Keratinocyte (primary cell): ENCODE data around the gene TMEM263. TPM values are rescaled to one million over a fixed set of nuclear protein-coding genes. Genes with fewer than 3 reads are reported as not detected.
A peak's percentile ranks its signal among the peaks of the same experiment; 100 is the strongest.

Experiments used
- DNase-seq: peaks from one replicate; pipeline ENCODE4 v3.0.0-alpha.2; 2011; ENCODE audit warnings: low read depth, missing footprints, low spot score
- FAIRE-seq: peaks from 2 replicates; lab custom pipeline; 2011; peaks lifted over from hg19 to GRCh38; lab: Jason Lieb, UNC
- H2AFZ ChIP-seq: 2 replicates; pipeline ENCODE4 v1.6.0; 2012; ENCODE audit warnings: low read length, control low read depth, inconsistent platforms; ENCODE audit not compliant: control insufficient read depth
- H3K27ac ChIP-seq: 2 replicates; pipeline ENCODE4 v1.5.1; 2011; ENCODE audit warnings: low read length; ENCODE audit not compliant: control insufficient read depth, insufficient read depth
- H3K27me3 ChIP-seq: 3 replicates; pipeline ENCODE4 v1.6.0; 2011; ENCODE audit warnings: low read length; ENCODE audit not compliant: control insufficient read depth, insufficient read depth; ENCODE audit errors: extremely low read depth
- H3K36me3 ChIP-seq, 2 experiments: 2 replicates in 1 of 2; 3 replicates in 1 of 2; pipeline ENCODE4 v1.5.1; 2011; ENCODE audit warnings: low read length in 2 of 2, mild to moderate bottlenecking in 1 of 2; ENCODE audit not compliant: control insufficient read depth in 2 of 2, insufficient read depth in 2 of 2; ENCODE audit errors: extremely low read depth in 1 of 2
- H3K4me1 ChIP-seq: 3 replicates; pipeline ENCODE4 v1.5.1; 2011; ENCODE audit warnings: low read length; ENCODE audit not compliant: control insufficient read depth, insufficient read depth; ENCODE audit errors: extremely low read depth
- H3K4me2 ChIP-seq: 3 replicates; pipeline ENCODE4 v1.6.0; 2011; ENCODE audit warnings: low read depth, low read length; ENCODE audit not compliant: control insufficient read depth, insufficient read depth; ENCODE audit errors: extremely low read depth
- H3K4me3 ChIP-seq, 3 experiments: fragments of 200-600 bp in 1 of 3; sonication (generic) in 1 of 3; 2 replicates in 2 of 3; 3 replicates in 1 of 3; pipeline ENCODE4 v1.5.1; 2011 to 2016; ENCODE audit warnings: low read length in 3 of 3, mild to moderate bottlenecking in 3 of 3, control low read depth in 2 of 3, inconsistent platforms in 1 of 3, low read depth in 1 of 3, mixed read lengths in 1 of 3, mixed run types in 1 of 3, moderate library complexity in 1 of 3; ENCODE audit not compliant: control insufficient read depth in 2 of 3, insufficient read depth in 2 of 3; ENCODE audit errors: extremely low read depth in 1 of 3
- H3K79me2 ChIP-seq: 2 replicates; pipeline ENCODE4 v1.6.0; 2012; ENCODE audit warnings: low read length; ENCODE audit not compliant: control insufficient read depth, insufficient read depth
- H3K9ac ChIP-seq: 3 replicates; pipeline ENCODE4 v1.6.0; 2011; ENCODE audit warnings: low read length; ENCODE audit not compliant: control insufficient read depth, insufficient read depth; ENCODE audit errors: extremely low read depth
- H3K9me1 ChIP-seq: 3 replicates; pipeline ENCODE4 v1.6.0; 2011; ENCODE audit warnings: low read length; ENCODE audit not compliant: control insufficient read depth, insufficient read depth; ENCODE audit errors: extremely low read depth
- H3K9me3 ChIP-seq: 2 replicates; pipeline ENCODE4 v1.5.1; 2012; ENCODE audit warnings: low read depth, low read length; ENCODE audit not compliant: control insufficient read depth
- H4K20me1 ChIP-seq: 3 replicates; pipeline ENCODE4 v1.6.0; 2011; ENCODE audit warnings: low read length; ENCODE audit not compliant: control insufficient read depth, insufficient read depth; ENCODE audit errors: extremely low read depth
- CTCF ChIP-seq, 3 experiments: IDR thresholded peaks in 1 of 3; conservative IDR thresholded peaks in 1 of 3; optimal IDR thresholded peaks in 1 of 3; 2 replicates in 2 of 3; 3 replicates in 1 of 3; pipeline versions ENCODE3 to v1.5.1; 2011; ENCODE audit warnings: low read length in 3 of 3, mild to moderate bottlenecking in 3 of 3, moderate library complexity in 2 of 3, control low read depth in 1 of 3, inconsistent platforms in 1 of 3; ENCODE audit not compliant: insufficient read depth in 2 of 3; ENCODE audit errors: extremely low read depth in 1 of 3
- EZH2 ChIP-seq: IDR thresholded peaks from one replicate; pipeline ENCODE4 v1.6.1; 2012; ENCODE audit warnings: inconsistent platforms, mild to moderate bottlenecking, low read length, moderate library complexity
- dilution Hi-C: fragments of 300-500 bp; cut with MboI; formaldehyde crosslinking; loops from one replicate; pipeline ENCODE4 v1.7.0; 2020; ENCODE audit warnings: low sequenced_read_pairs; ENCODE audit not compliant: extremely low pct_ligation_motif_present
- polyA plus RNA-seq, 5 experiments: library from polyadenylated mRNA; depleted of rRNA in 3 of 5; stranded (reverse) in 3 of 5; stranded (forward) in 1 of 5; unstranded in 1 of 5; fragments of >200 nt; gene quantifications; 1 replicate in 1 of 5; 2 replicates in 3 of 5; 3 replicates in 1 of 5; pipeline versions ENCODE4 v1.2.1 to v1.2.3, GENCODE V29; 2011 to 2012; ENCODE audit warnings: missing spikeins in 2 of 5, low read depth in 1 of 5, low replicate concordance in 1 of 5

TMEM263 gene
- polyA plus RNA-seq, 1 donor (not counting 4 experiments of a cell fraction or from before 2014, with no cell fraction given), result 22.0 TPM

GRCh38 chr12:107017042-107017441 lies 61.3 kb downstream of the TMEM263 start:
- dilution Hi-C loops, result no loop called here
- no peak overlapping the region for H3K4me2 ChIP-seq
- FAIRE-seq, result peak; percentile 32
- H3K9me3 ChIP-seq, result no peaks in the 10 kb centered on the region
- no peaks in the 10 kb centered on the region for H3K79me2 ChIP-seq
- H3K9ac ChIP-seq, result no peak overlapping the region
- H3K4me1 ChIP-seq, result peaks cover 7% of the 10 kb centered on the region
- TF ChIP-seq CTCF (optimal IDR thresholded peaks at IDR 0.05 in 1 of 3, IDR thresholded peaks at IDR 0.05 in 1 of 3, conservative IDR thresholded peaks at IDR 0.05 in 1 of 3; ENCODE audit: extremely low read depth in 1 of 3, insufficient read depth in 2 of 3, low read length in 3 of 3) (no peak), EZH2 (no peak)
- H4K20me1 ChIP-seq, result no peaks in the 10 kb centered on the region
- H3K27me3 ChIP-seq, result no peaks in the 10 kb centered on the region
- no peak overlapping the region for H3K27ac ChIP-seq
- no peak for DNase-seq
- H3K9me1 ChIP-seq, result no peaks in the 10 kb centered on the region
- H3K36me3 ChIP-seq, result no peaks in the 10 kb centered on the region
- no peak overlapping the region for H3K4me3 ChIP-seq
- H2AFZ ChIP-seq, result no peak overlapping the region

- H3K79me2 ChIP-seq, result no peaks in the 10 kb centered on the region
- H3K27ac ChIP-seq, result no peak overlapping the region
- no peak overlapping the region for H3K4me2 ChIP-seq
- no peaks in the 10 kb centered on the region for H3K36me3 ChIP-seq
- FAIRE-seq (no peak), DNase-seq (no peak)
- H3K9ac ChIP-seq, result no peak overlapping the region
- no peaks in the 10 kb centered on the region for H3K9me3 ChIP-seq
- no peaks in the 10 kb centered on the region for H4K20me1 ChIP-seq
- dilution Hi-C loops, result no loop called here
- no peaks in the 10 kb centered on the region for H3K9me1 ChIP-seq
- no peaks in the 10 kb centered on the region for H3K4me1 ChIP-seq
- no peak for TF ChIP-seq EZH2
- TF ChIP-seq CTCF (optimal IDR thresholded peaks at IDR 0.05 in 1 of 3, IDR thresholded peaks at IDR 0.05 in 1 of 3, conservative IDR thresholded peaks at IDR 0.05 in 1 of 3; ENCODE audit: extremely low read depth in 1 of 3, insufficient read depth in 2 of 3, low read length in 3 of 3), result no peak
- no peak overlapping the region for H3K4me3 ChIP-seq
- H3K27me3 ChIP-seq, result no peaks in the 10 kb centered on the region
- no peak overlapping the region for H2AFZ ChIP-seq
These were observed 63.8 kb downstream of the TMEM263 start for GRCh38 chr12:107019546-107019945.

Other genes with a start within 250 kb of the TMEM263 start
- gene RIC8B, start 181.2 kb upstream of the TMEM263 start, polyA plus RNA-seq, result 4.4 to 6.8 TPM (median 5.0 TPM) in 3 replicates
- gene MTERF2, start 31.2 kb downstream of the TMEM263 start, polyA plus RNA-seq, result 5.0 to 9.6 TPM (median 7.1 TPM) in 3 replicates
- 5.2 to 10.0 TPM (median 7.3 TPM) in 3 replicates for gene CRY1, start 137.6 kb downstream of the TMEM263 start, polyA plus RNA-seq